GM10266 (cell line): Measurements from ENCODE around the gene NTF3.

Experiments used
- DNase-seq: peaks from one replicate; pipeline ENCODE4 v3.0.0; 2012; ENCODE audit errors: extremely low spot score
- TF ChIP-seq, protein P1 (sequence below): IDR thresholded peaks from 2 replicates; pipeline ENCODE4 v1.5.1; 2012; ENCODE audit warnings: mild to moderate bottlenecking, low read depth; ENCODE audit not compliant: control insufficient read depth, insufficient read depth; ENCODE audit errors: missing control alignments

Gene NTF3

DNA sequence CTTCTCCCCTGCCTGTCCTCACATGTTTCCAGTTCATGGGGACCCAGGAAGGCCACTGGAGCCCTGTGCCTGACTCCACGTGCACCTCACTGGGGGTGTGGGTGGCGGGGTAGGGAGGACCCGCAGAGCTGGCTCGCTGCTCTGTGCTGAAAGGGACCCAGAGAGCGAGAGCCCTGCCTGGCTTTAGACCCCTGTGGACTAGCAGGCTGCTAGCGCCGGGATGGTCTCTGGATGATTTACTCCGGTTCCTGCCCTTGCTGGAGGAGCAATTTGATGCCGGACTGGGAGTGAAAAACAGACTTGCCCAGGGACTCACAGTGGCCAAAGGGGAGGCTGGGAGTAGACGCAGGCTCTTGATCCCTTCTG lies 49.0 kb downstream of the NTF3 start:
- no peak for DNase-seq
- TF ChIP-seq, protein P1, sequence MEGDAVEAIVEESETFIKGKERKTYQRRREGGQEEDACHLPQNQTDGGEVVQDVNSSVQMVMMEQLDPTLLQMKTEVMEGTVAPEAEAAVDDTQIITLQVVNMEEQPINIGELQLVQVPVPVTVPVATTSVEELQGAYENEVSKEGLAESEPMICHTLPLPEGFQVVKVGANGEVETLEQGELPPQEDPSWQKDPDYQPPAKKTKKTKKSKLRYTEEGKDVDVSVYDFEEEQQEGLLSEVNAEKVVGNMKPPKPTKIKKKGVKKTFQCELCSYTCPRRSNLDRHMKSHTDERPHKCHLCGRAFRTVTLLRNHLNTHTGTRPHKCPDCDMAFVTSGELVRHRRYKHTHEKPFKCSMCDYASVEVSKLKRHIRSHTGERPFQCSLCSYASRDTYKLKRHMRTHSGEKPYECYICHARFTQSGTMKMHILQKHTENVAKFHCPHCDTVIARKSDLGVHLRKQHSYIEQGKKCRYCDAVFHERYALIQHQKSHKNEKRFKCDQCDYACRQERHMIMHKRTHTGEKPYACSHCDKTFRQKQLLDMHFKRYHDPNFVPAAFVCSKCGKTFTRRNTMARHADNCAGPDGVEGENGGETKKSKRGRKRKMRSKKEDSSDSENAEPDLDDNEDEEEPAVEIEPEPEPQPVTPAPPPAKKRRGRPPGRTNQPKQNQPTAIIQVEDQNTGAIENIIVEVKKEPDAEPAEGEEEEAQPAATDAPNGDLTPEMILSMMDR = no peak

DNA sequence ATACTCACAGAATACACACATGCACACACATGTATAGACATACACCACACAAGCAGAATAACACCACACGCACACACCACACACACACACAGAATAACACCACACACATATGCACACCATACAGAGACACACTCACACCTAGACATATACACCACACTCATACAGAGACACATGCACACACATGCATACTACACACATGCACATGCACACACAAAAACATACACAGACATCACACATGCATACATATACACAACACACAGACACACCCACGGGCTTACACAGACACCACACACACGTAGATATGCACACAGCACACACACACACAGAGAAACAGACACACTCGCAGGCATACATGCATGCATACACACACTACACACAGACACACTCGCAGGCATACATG lies 49.7 kb downstream of the NTF3 start:
- TF ChIP-seq, protein P1 = no peak
- DNase-seq = no peak

DNA sequence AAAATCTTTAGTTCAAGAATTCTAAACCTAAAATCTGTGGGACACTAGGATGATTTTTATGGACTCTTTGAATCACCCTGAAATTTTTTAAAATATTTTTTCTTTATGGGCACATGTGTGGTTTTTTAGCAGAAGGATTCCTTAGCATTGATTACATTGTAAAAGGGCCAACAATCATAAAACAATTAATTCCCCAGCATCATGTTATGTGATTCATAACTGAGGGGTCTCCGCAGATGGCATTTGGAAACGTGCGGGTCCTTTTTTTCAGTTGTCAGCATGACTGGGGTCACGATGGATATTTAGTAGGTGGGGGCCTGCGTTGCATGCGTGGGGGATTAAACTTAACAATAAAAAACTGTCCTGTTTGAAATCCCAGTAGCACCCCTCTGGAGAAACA lies 52.5 kb downstream of the NTF3 start:
- TF ChIP-seq, protein P1 = no peak
- DNase-seq = no peak

DNA sequence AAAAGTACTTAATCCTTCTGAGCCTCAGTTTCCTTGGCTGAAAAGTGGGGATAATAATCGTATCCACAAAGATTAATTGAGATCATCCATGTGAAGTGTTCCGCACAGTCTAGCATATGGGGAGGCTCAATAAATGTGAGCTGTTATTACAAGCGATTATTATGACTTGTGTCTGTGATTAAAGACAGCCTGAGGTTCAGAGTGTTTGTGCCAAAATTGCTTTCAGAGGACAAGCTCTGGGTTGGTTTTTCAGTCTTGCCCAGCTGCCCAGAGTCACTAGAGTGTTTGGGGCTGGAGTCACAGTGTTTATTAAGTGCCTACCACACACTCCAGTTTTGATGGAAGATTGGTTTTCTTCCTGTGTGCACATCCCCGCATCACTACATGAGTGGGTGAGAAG lies 53.5 kb downstream of the NTF3 start:
- TF ChIP-seq, protein P1 = no peak
- no peak for DNase-seq

DNA sequence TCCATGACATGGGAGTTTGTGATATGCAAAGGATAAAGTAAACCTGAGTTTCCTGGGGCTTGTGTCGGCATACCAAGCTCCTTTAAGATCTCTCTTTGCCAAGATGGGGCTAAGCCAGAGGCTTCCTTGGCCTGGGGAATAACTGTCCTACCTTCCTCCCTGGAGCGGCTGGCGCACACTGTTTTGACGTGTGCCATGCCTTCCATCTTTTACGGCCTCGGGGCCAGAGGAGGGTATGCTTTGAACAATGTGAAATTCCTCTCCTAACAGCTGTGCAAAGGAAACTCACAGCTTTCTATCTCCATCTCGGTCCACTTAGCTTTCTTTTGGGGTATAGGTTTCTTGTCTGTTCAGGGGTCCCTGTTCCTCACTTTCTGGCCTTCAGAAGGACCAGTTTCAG lies 55.2 kb downstream of the NTF3 start:
- DNase-seq = no peak

DNA sequence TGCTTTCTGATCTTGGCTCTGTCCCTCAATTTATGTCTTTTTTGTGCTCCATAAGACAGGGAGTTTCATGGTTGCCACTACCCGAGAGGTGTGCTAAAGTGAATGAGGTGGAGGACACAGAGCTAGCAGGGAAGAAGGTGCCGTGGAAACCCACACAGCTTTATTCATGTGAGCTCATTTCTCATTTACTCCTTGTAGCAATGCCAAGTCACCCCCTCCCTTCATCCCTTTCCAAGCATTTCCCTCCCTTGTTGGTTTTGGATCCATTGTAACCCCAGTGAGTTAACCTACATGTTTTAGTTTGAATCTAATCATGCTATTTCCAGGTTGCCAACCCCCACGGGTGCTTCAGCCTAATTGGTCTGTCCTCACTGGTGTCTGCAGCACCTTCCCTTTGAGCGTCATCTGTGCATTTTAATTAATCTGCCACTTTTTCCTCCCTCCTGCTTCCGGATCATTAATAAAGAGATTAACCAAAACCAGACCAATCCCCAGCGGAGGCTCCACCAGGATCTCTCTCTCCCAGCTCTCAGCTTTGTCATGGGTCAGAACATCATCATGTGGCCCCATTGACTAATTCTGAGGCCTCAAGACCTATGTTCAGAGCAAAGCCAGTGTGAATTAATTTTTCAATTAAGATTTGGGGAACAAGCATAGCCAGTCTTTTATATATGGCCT lies 56.2 kb downstream of the NTF3 start:
- no peak for DNase-seq
- TF ChIP-seq, protein P1 = no peak

More for the DNA sequence above, 55.2 kb downstream of the NTF3 start:
- TF ChIP-seq, protein P1 = no peak

DNA sequence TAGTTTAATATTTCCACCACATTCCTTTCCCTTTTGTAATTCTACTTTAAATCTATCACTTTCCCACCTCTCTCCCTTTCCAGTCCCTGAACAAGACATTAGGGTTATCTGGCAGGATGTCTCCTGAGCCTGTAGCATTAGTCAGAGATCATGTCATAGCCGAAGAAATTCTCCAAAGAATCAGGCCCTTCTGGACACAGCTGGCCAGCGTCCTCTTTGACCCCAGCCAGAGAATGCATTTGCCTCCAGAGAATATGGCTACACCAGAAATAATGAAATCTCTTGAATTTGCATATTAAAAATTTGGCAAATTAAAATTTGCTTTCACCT lies 56.7 kb downstream of the NTF3 start:
- no peak for DNase-seq
- TF ChIP-seq, protein P1 = no peak
